HPDE6-E6E7 (cell line): ENCODE results near the gene LRRC46.

Experiments
- DNase-seq: peaks from one replicate; pipeline ENCODE4 v3.0.0; 2011; ENCODE audit warnings: missing footprints; ENCODE audit errors: extremely low spot score

Gene LRRC46

GRCh38 chr17:47831003-47831933 is at the start of gene LRRC46, which contains the start of gene MRPL10:
Gene LRRC46 (plus strand): TSS chr17:47831670. CDS start chr17:47831990, 320 bp downstream.
Gene MRPL10 (minus strand): TSS chr17:47831541. CDS start chr17:47831511, 30 bp downstream.
- peak; percentile 97 for DNase-seq

- DNase-seq: no peak
Observed at GRCh38 chr17:47785538-47786123, 45.8 kb upstream of the LRRC46 start.

GRCh38 chr17:47789611-47790561 is 41.6 kb upstream of the LRRC46 start:
- peak; percentile 70 for DNase-seq

- no peak for DNase-seq
Observed at GRCh38 chr17:47791025-47791424, 40.4 kb upstream of the LRRC46 start.

- DNase-seq: no peak
Observed at GRCh38 chr17:47792457-47792856, 39.0 kb upstream of the LRRC46 start.

- no peak for DNase-seq
Observed at GRCh38 chr17:47792979-47793378, 38.5 kb upstream of the LRRC46 start.

- no peak for DNase-seq
Observed at GRCh38 chr17:47797797-47798196, 33.7 kb upstream of the LRRC46 start.

GRCh38 chr17:47800686-47801085 is 30.8 kb upstream of the LRRC46 start:
- no peak for DNase-seq

GRCh38 chr17:47801176-47801765 is 30.2 kb upstream of the LRRC46 start:
- no peak for DNase-seq

GRCh38 chr17:47801906-47802305 is 29.6 kb upstream of the LRRC46 start:
- no peak for DNase-seq

- DNase-seq: peak; percentile 70
Observed at GRCh38 chr17:47802341-47803022, 29.0 kb upstream of the LRRC46 start.

- no peak for DNase-seq
Observed at GRCh38 chr17:47803201-47803600, 28.3 kb upstream of the LRRC46 start.

GRCh38 chr17:47803751-47804150 is 27.7 kb upstream of the LRRC46 start:
- DNase-seq: no peak

- DNase-seq: no peak
Observed at GRCh38 chr17:47804461-47804860, 27.0 kb upstream of the LRRC46 start.

GRCh38 chr17:47806026-47806912 is 25.2 kb upstream of the LRRC46 start:
- DNase-seq: no peak

GRCh38 chr17:47806913-47807255 is 24.6 kb upstream of the LRRC46 start:
- no peak for DNase-seq

- no peak for DNase-seq
Observed at GRCh38 chr17:47807421-47807820, 24.0 kb upstream of the LRRC46 start.

GRCh38 chr17:47808036-47808829 is 23.2 kb upstream of the LRRC46 start:
- no peak for DNase-seq

- DNase-seq: no peak
Observed at GRCh38 chr17:47808830-47809480, 22.5 kb upstream of the LRRC46 start.
